LoVo (cell line): ENCODE results near the gene VAT1.

Experiments
- DNase-seq: peaks from one replicate; pipeline ENCODE4 v3.0.0-alpha.2; 2016; ENCODE audit warnings: low spot score

VAT1 gene

DNA sequence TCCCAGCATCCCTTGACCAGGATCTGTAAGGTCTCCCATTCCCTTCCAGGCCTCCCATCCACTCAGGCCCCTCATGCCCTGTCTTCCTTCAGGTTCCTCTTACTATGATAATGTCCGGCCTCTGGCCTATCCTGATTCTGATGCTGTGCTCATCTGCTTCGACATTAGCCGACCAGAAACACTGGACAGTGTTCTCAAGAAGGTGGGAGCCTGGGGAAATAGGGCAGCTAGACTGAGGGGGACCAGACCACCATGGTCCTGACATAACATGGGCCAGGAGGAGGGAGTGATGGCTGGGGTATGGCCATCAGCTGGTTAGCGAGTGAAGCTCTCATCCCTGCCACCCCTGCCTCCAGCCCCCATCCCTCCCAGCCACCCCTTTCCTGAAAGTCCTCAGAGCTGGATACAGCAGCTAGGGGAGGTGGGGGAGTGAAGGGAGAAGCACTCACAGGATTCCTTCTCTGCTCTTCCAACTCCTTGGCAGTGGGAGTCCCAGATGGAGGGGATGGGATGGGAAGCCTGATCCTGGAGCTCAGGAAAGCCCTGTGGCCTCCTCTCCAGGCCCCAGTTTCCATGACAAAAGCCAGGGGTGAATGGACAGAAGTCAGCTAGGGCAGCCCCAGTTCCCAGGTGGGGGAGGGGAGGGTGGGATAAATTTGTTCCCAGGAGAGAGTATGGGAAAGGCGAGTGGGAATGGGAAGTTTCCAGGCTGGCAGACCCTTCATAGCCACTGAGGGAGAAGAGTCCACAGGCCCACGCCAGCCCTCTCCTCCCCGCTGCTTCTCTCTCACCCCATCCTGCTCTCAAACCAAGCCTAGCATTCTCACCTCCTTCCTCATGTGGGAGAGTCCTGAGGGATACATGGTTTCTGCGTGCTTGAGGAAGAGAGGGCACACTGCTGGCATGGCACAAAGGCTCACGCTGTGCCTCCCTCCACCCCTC, 5.2 kb upstream of the VAT1 start:
- DNase-seq: no peak

DNA sequence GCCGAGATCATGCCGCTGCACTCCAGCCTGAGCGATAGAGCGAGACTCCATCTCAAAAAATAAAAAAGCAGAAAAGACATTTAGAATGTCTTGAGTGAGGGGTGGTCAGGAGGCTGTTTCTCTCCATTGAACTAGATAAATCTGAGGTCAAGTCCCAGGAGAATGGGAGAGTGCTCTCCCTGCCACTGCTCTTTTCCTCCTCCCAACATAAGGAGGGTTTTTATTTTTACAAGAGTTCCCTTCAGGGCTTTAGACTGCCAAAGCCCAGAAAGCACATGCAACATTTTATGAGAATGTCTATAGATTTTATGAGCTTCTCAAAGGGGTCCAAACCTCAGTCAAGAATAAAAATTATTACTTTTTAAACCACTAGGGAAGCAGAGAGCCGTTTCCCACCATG, 4.4 kb upstream of the VAT1 start:
- no peak for DNase-seq

DNA sequence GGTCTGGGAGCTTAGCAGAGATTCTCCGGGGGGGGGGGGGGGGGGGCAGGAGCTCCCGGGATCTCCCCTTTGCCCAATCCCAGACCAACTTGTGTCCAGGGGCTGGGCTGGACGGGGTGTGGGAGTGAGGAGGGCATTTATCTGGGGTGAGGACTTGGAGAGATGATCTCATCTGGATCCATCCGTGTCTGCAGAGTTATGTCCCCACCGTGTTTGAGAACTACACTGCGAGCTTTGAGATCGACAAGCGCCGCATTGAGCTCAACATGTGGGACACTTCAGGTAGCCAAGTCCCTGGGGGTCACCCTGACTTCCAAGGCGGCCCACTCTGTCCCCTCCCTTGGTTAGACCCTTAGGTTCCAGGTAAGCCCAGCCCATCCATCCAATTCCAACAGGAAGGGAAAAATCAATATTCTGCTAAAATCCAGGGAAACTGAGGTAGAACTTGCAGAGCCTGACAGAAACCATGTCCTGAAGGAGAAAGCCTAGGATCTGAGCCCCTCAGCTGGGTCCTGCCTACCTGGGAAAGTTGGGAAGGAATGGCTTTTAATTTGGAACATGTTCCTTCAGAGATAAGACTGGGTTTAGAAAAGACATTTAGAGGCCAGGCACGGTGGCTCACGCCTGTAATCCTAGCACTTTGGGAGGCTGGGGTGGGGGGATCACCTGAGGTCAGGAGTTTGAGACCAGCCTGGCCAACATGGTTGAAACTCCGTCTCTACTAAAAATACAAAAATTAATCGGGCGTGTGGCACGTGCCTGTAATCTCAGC, 3.8 kb upstream of the VAT1 start:
- no peak for DNase-seq

DNA sequence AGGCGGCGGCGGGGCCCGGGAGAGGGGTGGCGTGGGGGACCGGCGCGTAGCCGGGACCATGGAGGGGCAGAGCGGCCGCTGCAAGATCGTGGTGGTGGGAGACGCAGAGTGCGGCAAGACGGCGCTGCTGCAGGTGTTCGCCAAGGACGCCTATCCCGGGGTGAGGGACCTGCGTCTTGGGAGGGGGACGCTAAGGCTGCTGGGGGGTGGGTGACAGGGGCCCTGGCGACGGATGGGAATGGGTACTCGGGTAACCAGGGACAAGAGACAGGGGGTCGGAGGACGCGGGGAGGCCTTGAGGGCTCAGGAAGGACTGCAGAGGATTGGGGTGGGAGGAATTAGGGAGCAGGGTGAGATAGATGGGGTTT, 3.1 kb upstream of the VAT1 start:
- DNase-seq: no peak

DNA sequence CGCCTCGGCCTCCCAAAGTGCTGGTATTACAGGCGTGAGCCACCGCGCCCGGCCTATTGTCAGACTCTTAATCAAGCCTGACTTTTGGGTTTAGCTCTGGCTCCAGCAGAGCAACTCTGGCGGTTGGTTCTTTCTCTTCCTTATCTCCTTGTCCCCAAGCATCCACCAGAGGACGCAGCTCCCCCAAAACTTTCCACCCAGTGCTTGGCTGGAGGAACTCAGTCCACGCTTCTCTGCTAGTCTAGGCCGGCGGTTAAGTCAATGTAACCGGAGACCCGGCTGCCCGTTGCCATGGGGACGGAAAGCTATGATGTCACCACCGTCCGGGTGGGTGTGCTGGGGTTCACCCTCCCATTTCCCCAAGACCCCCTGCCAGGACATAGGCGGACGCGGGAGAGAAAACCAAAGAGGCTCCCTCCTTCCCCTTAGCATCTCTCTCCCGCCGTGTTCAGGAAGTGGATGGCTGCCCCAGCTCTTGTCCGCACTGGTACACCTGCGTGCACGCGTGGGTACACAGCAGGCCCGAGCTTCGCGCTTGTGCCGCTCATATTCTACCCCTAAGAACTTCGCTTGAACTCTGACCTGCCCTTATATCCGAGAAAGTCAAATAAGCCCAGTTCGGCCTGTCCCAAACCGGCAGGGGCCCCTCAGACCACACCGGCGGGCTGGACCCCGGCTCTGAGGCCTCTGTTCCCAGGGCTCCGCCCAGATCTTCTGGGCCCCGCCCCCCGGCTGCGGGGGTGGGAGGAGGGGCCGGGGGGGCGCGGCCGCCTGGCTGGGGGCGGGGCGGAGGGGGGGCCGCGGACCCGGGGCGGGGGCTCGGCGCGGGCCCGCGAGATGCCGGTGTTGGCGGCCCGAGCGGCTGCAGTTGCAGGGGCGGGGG, 2.5 kb upstream of the VAT1 start, which contains the start of gene RND2:
RND2 (plus strand) TSS at position 825 of the 883 bp plus-strand sequence. CDS start 117 bp downstream, outside the sequence.
- DNase-seq: peak; percentile 43

DNA sequence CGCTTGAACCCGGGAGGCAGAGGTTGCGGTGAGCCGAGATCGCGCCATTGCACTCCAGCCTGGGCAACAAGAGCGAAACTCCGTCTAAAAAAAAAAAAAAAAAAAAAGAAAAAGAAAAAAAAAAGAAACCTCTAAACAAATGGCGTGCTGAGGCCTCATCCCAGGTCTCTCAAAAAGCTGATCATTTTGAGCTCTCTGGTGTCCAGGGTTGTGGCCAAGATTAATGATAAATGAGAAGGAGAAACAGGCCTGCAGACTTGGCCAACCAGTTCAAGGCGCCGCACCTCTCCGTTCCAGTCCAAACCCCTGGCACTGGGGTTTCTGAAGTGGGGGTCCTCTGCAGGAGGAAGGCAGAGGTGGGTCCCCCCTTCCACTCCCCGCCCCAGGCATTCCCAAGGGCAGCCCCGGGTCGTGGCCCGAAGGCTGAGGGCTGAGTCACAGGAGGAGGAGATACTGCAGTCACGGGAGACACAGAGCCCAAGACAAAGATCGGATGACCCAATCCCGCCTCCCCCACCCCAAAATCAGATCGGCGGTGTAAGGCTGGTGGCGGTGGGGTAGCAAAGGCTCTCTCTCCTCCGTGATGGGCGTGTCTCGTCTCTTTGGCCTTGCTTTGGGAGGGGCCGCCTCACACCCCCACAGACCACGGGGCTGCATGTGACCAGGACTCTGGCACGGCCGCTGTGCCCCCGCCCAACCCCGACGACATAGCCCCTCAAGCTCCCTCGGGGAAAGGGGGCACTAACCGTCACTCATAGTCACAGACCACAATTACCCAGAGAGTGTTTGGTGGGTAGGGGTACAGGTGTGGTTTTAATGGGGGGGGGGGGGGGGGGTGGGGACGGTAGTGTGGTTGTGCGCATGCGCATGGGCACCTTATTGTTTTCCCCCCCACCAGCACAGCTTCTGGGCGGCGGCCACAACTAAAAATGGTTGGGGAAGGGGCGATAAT, 1.1 kb downstream of the VAT1 start:
- DNase-seq: peak; percentile 32

DNA sequence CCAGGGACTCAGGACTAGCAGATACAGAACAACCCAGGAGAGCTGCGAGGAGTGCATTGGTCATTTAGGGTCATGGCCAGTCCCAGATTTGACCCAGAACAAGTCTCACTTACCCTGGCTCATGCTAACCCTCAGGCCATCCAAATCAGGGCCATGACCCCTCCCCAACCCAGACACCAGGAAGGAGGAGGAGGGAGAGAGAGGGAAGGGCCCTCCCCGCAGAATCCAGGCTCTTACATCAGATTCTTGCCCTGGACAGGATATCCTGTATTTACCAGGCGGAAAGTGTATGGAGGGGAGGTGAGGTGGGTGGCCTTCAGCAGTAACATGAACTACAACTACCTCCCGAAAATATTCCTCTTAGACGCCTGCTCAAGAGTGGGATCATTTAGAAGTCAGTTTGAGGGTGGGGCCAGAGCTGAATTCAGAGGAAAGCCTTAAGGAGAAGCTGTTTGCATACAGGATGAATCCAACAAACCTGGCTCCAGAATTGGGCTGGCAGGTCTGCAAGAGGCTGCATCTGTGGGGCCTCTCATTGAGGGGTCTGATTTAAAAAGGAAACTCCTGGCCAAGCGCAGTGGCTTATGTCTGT, 2.1 kb downstream of the VAT1 start:
- no peak for DNase-seq

DNA sequence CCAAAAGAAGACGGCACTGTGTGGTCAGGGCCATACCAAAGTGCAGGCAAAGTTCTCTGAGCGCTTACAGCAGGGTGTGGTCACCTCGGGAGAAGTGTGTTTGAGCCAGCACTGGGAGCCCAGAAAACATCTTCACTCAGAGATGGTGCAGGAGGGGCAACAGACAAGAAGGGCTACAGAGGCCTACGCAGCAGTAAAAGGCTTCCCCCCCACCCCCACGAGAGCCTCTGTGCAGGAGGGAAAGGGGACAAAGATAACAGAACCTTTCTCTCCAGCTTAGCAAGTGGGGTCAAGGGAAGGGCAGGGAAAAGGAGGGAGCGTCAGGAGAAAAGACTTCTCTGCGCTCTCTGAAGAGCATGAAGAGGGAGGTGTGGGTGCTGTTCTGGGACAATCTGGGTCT, 2.8 kb downstream of the VAT1 start:
- no peak for DNase-seq

DNA sequence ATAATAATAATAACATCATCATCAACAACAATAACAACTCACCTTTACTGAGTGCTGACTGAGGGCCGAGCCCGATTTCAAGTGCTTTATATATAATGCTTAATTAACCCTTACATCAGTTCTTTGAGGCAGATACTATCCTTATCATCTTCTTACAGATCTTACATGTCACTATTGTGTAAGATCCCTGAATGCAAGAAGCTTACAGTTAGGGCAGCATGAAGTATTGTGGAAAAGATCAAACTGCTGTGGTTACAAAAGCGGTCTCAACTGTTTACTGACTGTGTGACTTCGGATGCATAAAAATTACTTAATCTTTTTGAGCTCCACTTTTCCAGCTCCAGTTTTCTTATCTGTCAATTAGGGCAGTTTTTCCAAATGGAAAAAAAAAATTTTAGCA, 3.3 kb downstream of the VAT1 start:
- no peak for DNase-seq

DNA sequence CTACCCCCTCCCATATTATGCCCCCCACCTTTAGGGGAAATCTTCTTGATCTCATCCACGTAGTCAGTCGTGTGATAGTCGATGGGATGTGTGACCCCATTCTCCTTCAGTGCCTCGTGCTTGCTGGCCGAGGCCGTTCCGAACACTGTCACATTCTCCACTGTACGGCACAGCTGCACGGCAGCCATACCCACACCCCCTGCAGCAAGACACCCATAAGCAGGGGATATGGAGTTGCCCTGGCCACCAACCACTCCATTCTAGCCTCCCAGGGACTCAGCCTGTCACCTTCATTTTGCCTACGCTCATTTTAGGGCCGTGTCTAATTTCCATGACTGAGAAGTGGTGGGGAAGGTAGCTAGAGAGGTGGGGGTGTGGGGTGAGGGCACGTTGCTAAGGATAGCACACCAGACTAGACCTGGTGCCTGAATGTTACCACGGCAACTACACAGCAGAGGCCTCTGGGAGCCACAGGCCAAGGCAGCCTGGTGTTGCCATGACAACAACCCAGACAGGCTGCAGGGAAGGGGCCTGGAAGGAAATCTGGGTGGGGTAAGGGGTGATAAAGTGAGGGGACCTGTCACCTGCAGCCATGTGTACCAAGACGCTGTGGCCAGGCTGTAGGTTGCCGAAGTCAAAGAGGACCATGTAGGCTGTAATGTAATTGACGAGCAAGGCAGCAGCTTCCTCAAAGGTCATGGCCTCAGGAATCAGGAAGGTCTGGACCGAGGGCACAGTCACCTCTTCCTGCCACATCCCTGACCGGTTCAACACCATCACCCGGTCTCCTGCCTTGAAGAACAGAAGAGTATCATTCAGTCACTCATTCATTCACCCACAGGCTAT, 4.0 kb downstream of the VAT1 start:
- no peak for DNase-seq

DNA sequence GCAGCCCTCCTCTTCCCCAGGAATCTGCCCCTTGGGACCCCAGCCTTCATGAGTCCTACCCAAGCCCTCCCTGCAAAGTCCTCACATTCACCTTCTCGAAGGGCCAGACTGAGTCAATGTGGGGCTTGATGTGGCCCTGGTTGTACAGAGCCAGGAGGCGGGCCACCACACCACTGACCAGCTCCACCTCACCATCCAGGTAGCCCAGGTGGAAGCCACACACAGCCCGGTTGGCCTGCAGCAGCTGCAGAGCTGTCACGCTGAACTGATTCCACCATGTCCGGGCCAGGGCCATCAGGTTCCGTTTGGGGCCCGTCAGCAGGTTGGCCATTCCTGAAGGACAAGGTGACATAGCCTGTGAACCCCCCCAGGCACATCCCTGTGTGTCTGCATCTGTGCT, 6.0 kb downstream of the VAT1 start:
- DNase-seq: no peak

DNA sequence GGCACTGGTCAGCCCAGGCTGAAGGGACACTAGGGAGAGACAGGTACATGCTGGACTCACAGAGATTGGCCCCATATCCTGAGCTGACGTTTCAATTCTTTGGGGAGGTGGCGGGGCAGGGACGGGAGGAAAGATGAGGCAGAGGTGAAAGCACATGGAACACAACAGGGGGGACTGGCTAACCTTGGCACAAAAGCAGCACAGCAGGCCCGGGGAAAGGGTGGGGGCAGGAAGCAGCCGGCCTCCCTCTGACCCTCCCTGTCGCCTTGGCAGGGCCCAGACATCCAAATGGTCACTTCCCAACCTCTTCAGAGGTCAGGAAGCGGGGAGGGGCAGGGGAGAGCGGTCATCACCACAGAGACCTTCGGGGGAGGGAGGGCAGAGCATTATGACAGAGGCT, 6.6 kb downstream of the VAT1 start:
- DNase-seq: no peak

DNA sequence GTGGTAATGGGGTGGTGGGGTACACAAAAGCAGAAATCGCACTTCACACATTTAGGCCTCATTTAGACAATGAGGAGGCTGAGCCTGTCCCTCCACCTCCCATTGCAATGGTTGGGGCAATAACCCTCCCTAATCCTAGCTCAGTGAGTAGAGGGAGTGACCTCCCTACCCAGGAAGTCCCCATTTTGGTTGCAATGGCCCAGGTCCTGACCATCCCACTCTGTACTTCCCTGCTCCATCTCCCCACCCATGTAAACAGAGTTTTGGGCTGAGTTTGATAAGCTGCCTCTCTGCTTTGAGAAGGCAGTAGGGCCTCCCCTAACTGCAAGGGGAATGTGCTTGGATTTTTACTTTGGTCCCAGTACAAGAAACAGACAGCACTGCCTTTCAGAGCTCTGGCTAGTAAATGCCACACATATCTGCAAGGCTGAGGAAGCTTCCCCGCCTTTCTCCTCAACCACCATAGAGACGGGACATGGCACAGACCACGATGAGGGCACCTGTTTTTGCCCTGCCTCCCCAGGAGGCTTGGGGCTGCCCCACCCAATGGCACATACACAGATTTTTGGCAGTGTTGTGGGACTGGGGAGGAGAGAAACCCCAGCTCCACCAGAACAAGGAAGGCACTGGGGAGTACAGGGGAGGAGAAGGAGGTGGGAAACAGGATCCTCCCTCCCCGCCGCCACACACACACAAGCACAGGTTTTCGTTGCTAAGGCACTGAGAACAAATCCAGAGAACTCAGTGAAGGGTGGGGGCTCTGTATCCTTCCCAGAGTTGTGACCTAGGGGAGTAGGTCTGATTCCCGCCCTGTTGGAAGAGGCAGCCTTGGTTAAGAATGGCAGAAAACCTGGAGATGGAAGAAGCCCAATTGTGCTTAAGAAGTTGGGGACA, 7.3 kb downstream of the VAT1 start:
- DNase-seq: no peak

DNA sequence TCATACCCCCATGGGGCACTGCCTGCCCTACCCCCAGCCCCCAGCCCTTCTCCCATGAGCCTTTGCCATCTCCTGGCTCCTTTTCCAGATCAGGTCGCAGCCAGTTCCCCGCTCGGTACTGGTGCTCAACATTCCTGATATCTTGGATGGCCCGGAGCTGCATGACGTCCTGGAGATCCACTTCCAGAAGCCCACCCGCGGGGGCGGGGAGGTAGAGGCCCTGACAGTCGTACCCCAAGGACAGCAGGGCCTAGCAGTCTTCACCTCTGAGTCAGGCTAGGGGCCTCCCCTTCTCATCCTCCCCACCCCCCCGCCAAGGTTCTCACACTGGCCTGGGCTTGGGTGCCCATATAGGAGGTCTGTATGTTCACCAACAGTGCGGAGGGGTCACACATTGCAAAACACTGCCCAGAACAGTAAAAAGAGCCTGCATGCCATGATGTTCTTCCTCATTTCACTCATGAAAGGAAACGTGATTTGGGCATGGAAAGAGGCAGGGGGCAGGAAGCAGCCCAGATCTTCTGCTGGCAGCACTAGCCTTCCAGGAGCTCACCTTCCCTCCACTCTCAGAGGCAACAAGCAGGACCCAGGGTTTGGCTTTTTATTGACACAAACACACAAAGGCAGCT, 8.1 kb downstream of the VAT1 start:
- DNase-seq: no peak

DNA sequence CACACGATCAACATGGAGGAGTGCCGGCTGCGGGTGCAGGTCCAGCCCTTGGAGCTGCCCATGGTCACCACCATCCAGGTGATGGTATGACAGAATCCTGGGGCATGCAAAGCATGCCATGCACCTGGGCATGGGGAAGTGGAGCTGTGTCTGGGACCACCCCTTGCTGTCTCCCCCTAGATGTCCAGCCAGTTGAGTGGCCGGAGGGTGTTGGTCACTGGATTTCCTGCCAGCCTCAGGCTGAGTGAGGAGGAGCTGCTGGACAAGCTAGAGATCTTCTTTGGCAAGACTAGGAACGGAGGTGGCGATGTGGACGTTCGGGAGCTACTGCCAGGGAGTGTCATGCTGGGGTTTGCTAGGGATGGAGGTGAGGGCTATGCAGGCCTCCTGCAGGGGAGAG, 8.9 kb downstream of the VAT1 start:
- DNase-seq: no peak

DNA sequence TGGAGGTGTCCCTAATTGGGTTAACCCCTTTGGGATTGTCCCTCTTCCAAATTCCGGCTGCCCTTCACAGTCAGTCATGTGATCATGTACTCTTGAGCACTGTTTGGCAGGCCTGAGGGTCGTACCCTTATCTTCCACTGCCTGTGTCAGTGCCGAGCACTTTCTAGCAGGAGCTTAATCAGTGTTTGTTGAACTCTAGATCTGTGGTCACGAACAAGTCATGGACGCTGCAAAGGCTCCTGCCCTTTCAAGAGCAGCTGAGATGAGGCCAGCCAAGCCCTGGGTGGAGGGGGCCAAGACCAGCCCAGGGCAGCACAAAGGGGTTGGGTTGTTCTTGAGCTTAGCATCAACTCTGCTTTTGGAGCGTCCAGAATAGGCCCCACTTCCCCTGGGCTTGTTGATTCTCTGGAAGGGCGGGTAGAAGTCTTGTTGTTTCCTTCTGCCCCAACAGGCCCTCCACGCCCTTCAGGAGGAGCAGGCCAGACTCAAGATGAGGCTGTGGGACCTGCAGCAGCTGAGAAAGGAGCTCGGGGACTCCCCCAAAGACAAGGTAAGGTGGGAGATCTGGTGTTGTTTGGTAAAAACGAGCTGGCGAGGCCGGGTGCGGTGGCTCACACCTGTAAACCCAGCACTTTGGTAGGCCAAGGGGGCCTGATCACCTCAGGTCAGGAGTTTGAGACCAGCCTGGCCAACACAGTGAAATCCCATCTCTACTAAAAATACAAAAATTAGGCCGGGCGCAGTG, 10.3 kb downstream of the VAT1 start:
- DNase-seq: no peak

DNA sequence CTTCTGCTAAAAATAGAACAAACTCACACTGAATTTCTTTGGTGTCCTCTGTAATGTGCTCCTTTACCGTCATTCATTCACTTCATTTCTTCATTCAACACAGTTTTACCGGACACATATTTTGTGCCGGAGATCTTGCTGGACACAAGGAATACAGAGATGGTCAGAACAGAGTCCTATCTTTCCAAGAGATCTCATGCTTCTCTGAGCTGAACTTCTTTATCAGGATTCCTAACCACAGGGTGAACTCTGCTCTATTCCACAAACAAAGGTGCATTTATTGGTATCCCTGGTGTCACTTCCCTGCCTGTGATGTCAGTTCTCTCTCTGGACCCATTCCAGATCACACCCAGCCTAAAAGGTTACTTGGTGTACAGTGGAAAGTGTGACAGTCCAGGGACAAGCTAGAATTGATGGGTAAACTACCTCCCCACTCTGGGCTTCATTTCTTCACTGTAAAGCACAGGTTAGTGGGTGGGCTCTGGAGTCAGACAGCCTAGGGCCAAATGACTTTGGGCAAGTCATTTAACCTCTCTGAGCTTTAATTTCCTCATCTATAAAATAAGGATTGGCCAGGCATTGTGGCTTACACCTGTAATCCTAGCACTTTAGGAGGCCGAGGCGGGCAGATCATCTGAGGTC, 11.4 kb downstream of the VAT1 start:
- peak; percentile 87 for DNase-seq
